HG03378 (cell line): ENCODE results near the gene MUC5AC.
"Not testable (repeated sequence)": the region's sequence is repeated elsewhere in the genome, so short reads cannot be mapped to it uniquely, and the experiment has no call there.

Experiments
- ATAC-seq: cut with Tn5 transposase; IDR thresholded peaks from one replicate; pipeline ENCODE4 v1.9.1; 2021; ENCODE audit warnings: mild to moderate bottlenecking, moderate library complexity; ENCODE audit not compliant: unreplicated experiment

Gene MUC5AC

GRCh38 chr11:1174441-1175370 lies 17.0 kb downstream of the MUC5AC start:
- no peak for ATAC-seq

- no peak for ATAC-seq
Observed at GRCh38 chr11:1175461-1176223, 17.9 kb downstream of the MUC5AC start.

GRCh38 chr11:1176224-1177019 lies 18.7 kb downstream of the MUC5AC start:
- no peak for ATAC-seq

GRCh38 chr11:1177020-1177770 lies 19.4 kb downstream of the MUC5AC start:
- no peak for ATAC-seq

GRCh38 chr11:1177771-1178090 lies 20.0 kb downstream of the MUC5AC start:
- ATAC-seq: no peak

GRCh38 chr11:1178201-1178885 lies 20.6 kb downstream of the MUC5AC start:
- ATAC-seq: no peak

- no peak for ATAC-seq
Observed at GRCh38 chr11:1178906-1179305, 21.2 kb downstream of the MUC5AC start.

GRCh38 chr11:1179641-1180040 lies 21.9 kb downstream of the MUC5AC start:
- ATAC-seq: no peak

- ATAC-seq: no peak
Observed at GRCh38 chr11:1180171-1180570, 22.4 kb downstream of the MUC5AC start.

GRCh38 chr11:1180947-1181391 lies 23.2 kb downstream of the MUC5AC start:
- no peak for ATAC-seq

- ATAC-seq: no peak
Observed at GRCh38 chr11:1181420-1181819, 23.7 kb downstream of the MUC5AC start.

GRCh38 chr11:1181853-1182535 lies 24.2 kb downstream of the MUC5AC start:
- no peak for ATAC-seq

GRCh38 chr11:1184139-1184538 lies 26.4 kb downstream of the MUC5AC start:
- ATAC-seq: not testable (repeated sequence)

GRCh38 chr11:1188451-1189130 lies 30.8 kb downstream of the MUC5AC start:
- ATAC-seq: not testable (repeated sequence)

GRCh38 chr11:1189816-1190215 lies 32.1 kb downstream of the MUC5AC start:
- not testable (repeated sequence) for ATAC-seq

- ATAC-seq: not testable (repeated sequence)
Observed at GRCh38 chr11:1191786-1192470, 34.2 kb downstream of the MUC5AC start.

GRCh38 chr11:1192741-1193325 lies 35.1 kb downstream of the MUC5AC start:
- no peak for ATAC-seq
